NCI-H226 (cell line): Measurements from ENCODE around the gene OR51L1.
"Not testable (repeated sequence)": the region's sequence is repeated elsewhere in the genome, so short reads cannot be mapped to it uniquely, and the experiment has no call there.

Experiments used
- DNase-seq: peaks from one replicate; pipeline ENCODE4 v3.0.0-alpha.2; 2015

Gene OR51L1

DNA sequence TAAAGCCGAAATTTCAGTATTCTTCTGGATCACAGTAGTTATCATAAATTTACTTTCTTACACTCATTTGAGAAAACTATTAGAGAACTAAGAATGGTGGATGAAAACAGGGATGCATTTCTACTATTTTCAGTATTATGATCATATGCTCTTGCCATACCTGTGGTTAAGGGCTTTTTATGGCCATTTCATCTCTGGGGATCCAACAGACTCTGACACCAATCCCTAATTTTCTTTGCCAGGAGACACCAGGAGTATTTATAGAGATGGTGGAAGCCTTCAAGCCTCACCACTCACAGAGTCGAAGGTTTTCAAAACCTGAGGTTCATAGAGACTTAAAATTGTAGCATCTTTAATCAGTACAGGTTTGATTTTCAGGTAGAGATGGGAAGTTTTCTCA, at the start of gene OR51L1:
Gene OR51L1, plus strand, starts transcription at position 301 of the 400 bp plus-strand sequence. CDS start 4,132 bp downstream, outside the sequence.
- DNase-seq, result no peak

DNA sequence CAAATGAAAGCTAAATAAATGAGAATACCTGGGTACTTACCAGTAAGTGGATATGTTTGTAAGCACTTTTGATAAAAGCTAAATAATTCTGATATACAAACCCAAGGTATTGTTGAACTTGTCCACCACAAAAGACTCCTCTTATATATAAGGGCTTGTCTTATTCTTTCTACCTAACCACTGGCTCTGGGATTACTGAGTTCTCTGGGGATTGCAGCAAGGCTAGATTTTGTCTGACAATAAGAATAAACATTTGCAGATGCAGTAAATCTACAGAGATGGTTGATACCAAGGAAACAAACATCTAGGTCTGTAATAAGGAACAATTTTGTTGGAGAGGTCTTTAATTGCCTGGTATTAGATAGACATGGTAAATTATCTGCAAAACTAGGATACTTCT, 47.1 kb upstream of the OR51L1 start, which contains the start of gene OR51A4:
Gene OR51A4, minus strand, starts transcription at position 101 of the 400 bp plus-strand sequence. CDS start 505 bp downstream, outside the sequence.
- no peak for DNase-seq

DNA sequence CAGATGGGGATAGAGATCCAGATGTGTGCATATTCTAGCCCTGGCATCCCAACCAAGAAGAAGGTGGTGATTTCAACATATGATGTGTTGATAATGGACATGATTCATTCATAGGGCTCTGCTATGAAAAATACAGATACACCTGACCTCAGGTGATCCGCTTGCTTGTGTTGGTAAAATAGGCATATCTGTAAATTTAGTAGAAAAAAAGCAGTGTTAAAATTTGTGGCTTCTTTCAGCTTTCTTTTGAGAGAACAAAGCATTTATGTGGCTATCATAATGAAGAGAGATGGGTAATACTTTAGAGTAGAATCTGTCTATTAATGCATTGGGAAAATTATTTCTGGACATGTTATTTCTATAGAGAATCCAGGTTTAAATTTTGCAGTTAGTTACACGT, 39.0 kb upstream of the OR51L1 start, which contains the start of gene OR51A2:
Gene OR51A2, minus strand, starts transcription at position 101 of the 400 bp plus-strand sequence. Its CDS starts 0 bp downstream, at position 101.
- not testable (repeated sequence) for DNase-seq

DNA sequence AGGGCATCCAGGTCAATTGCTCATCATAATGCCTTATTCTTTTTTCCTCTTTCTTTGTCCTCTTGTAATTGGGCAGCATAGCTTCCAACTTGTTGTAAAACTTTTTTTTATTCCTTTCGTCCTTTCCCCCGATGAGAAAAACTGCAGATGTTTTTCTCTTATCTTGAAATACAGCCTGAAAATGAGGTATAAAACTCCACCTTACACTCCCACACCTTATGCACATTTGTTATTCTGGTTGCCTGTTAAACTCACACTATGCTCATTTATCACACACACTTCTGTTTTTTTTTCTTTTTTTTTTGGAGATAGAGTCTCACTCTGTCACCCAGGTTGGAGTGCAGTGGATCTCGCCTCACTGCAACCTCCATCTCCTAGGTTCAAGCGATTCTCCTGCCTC, 37.3 kb upstream of the OR51L1 start:
- DNase-seq, result no peak

DNA sequence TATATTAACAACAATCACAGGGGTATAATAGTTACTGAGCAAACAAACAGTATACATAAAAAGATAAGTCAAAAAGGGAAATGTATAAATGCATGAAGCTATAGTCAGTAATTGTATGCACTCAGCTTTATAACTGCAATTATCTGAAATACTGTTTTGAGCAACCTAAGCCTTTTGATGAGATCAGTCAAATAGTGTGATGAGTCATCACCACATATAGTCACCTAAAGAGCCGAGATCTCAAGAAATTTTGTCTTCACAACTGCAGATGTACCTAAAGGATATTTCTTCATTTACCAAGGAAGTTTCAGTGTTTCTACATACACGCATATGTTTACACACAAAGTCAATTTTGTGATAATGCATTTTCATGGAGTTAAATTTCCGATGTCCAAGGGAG, 33.8 kb upstream of the OR51L1 start:
- DNase-seq, result no peak

DNA sequence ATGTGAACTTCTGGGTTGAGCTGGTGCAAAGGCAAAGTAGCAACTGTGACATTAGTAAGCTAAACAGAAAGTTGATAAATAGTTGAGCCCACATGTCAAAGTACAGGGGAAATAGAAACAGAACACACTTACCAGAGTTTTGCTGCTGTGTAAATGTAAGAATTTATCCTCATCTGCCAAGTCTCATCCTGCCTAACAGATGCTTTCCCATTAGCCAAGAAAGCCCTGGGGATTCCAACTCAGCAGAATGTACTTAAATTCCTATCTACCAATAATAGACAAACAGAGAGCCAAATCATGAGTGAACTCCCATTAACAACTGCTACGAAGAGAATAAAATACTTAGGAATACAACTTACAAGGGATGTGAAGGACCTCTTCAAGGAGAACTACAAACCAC, 31.8 kb upstream of the OR51L1 start:
- no peak for DNase-seq

- no peak for DNase-seq
Measured at GRCh38 chr11:4975436-4975835, 19.2 kb upstream of the OR51L1 start.

GRCh38 chr11:4979036-4979435, 15.6 kb upstream of the OR51L1 start:
- no peak for DNase-seq

DNA sequence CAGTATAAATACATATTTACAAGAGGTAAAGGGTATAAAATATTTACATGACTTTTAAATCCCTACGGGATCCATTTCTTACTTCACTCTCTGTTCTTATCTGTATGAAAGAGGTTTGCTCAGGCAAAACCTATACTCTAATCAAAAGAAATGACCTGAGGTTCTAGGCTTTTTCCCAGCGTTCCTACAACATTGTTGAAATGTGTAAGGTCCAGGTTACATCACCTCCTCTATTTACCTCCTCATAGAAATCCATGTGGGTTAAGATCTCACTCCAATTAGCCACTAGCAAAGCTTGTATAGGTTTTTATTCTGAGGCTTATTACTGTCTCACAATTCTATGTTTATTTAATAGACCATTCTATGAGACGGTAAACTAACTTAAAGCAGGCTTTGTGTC, 12.0 kb upstream of the OR51L1 start:
- no peak for DNase-seq

DNA sequence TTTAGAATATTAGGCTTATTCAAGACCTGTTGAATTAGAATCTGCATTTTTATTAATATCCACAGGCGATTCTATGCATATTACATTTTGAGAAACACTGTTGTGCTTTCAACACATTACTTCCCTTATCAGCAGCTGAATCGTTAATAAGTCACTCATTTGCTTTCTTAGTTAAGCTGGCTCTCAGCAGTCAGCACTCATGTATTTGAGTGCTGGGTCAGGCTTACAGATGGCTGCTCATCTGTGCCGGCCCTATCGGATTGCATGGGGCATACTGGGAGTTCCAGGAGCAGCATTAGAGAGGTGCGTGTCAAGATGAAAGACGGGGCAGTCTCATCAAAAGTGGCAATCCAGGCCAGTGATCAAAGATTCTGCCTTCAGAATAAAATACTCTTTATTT, 10.8 kb upstream of the OR51L1 start:
- no peak for DNase-seq

GRCh38 chr11:4991060-4991459, 3.6 kb upstream of the OR51L1 start:
- DNase-seq, result no peak

DNA sequence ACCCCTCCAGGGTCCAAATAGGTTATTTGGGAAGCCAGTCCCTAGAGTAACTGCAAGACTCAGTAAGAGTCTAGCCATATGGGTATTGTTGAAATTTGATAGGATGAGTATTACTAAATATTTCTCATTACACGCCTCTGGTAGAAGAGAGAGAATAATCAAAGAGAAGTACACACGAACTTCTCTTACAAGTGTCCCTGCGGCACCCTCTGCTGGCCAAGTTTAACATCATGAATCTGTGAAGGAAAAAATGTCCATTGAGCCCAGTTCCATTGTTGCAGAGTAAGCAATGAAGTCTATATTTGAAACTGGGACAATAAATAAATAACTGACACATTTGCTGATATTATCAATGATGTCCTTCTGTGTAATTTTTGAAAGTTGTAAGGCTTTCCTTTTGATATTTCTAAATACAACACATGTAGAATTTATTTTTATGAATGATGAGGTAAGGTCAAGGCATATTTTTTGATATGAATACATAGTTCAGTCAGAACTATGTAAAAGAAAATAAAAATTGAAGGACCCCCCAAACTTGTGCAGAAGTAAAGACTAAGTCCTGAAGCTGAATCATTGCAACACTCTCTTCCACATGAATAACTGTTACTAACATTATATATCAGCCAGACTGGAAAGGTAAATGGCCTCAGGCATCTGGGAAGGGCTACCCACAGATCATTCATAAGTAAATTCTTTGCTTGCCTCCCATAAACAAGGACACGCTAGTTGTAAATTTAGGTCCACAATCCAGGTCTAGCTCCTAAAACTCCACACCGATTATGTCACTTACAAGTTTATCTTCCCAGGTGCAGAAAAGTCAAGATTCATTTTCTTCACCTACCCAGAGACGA, 10.0 kb downstream of the OR51L1 start:
- peak; percentile 10 for DNase-seq

DNA sequence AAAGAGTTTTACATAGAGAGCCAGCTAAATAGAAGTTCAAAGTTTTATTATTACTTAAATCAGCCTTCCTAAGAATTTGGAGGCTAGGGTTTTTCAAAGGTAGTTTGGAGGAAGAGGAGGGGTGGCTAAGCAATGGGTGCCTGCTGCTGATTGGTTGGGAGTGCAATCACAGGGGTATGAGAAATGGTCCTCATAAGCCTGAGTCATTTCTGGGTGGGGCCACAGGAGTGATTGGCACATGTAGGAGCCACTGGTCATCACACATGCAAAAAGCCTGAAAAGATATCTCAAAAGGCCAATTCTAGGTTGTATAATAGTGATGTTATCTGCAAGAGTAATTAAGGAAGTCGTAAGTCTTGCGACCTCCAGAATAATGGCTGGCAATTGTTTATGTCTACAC, 12.9 kb downstream of the OR51L1 start:
- DNase-seq, result no peak

GRCh38 chr11:5011254-5011653, 16.6 kb downstream of the OR51L1 start:
- no peak for DNase-seq

DNA sequence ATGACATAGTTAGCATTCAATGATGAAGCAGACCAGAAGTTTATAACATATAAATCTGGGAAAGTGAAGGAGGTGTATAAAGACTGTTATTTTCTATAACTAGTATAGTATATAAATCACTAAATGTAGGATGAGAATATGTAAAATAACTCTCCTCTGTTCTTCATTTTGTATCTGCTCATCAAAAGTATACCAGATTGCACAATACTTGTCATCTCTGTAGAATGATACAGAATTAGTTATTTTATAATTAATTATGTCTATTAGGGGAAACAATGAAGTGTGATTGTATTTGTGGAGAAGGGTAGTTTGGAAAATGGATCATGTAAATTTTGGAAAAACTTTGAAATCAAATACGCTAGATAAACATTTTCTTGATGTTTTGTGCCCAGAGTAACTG, 18.4 kb downstream of the OR51L1 start:
- no peak for DNase-seq

- no peak for DNase-seq
Measured at GRCh38 chr11:5021996-5022395, 27.3 kb downstream of the OR51L1 start.

DNA sequence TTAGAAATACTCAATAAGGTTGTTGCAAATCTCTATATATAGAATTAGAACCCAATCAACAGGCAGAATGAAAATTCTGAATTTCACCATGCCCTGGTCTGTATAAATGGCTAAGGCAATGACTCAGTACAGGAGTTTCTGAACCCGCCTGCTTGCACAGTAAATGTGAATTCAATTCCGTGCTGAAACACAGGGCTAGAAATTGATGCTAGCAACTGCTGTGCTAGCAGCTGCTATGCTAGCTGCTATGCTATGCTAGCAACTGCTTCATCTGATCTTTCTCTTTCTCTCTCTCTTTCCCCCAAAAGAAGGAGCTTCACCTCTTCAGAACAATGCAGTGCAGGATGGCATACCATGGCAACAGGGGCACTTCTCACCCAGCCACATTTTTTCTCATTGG, 42.0 kb downstream of the OR51L1 start:
- no peak for DNase-seq

DNA sequence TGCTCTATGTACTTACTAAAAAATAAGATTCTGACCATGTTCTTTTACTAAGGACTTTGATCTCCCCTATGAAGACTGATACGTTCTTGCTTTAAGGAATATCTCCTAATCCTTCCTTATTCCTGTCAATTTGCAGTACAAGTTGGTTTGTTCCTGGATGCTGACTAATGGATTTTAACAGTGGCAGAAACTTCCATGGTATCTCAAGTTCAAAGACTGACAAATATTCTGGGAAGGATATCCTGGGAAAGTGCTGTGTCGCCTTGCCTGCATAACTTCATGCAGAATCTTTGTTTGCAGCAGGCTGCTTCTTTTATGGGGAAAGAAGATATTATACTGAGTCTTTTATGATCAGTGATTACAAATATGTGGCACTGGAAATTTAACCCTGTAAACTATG, 43.3 kb downstream of the OR51L1 start:
- DNase-seq, result no peak

- no peak for DNase-seq
Measured at GRCh38 chr11:5038341-5038740, 43.7 kb downstream of the OR51L1 start.

GRCh38 chr11:5040876-5041275, 46.2 kb downstream of the OR51L1 start:
- DNase-seq, result no peak

DNA sequence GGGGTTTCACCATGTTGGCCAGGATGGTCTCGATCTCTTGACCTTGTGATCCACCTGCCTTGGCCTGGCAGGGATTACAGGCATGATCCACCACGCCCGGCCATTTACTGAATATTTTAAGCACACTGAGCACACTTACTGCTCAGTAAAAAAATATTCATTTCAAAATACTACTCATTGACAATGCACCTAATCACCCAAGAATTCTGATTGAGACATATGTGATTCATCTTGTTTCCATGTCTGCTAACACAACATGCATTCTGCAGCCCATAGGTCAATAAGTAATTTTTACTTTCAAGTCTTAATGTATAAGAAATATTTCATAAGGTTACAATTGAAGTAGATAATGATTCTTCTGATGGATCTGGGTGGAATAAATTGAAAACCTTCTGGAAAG, 47.4 kb downstream of the OR51L1 start:
- no peak for DNase-seq

GRCh38 chr11:5043380-5043779, 48.7 kb downstream of the OR51L1 start:
- no peak for DNase-seq

GRCh38 chr11:5046226-5046625, 51.6 kb downstream of the OR51L1 start, which contains the start of gene OR52J3:
Gene OR52J3 (plus strand): TSS chr11:5046526. CDS start chr11:5046526, 0 bp downstream.
- no peak for DNase-seq

DNA sequence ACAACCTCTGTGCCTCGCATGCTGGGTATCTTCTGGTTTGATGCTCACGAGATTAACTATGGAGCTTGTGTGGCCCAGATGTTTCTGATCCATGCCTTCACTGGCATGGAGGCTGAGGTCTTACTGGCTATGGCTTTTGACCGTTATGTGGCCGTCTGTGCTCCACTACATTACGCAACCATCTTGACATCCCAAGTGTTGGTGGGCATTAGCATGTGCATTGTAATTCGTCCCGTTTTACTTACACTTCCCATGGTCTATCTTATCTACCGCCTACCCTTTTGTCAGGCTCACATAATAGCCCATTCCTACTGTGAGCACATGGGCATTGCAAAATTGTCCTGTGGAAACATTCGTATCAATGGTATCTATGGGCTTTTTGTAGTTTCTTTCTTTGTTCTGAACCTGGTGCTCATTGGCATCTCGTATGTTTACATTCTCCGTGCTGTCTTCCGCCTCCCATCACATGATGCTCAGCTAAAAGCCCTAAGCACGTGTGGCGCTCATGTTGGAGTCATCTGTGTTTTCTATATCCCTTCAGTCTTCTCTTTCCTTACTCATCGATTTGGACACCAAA, 52.2 kb downstream of the OR51L1 start:
- no peak for DNase-seq
